Small intestine (tissue), 7 donors: Measurements from ENCODE around the gene GOSR1. TPM values are rescaled to one million over a fixed set of nuclear protein-coding genes. Genes with fewer than 3 reads are reported as not detected.
"Not testable (repeated sequence)": the region's sequence is repeated elsewhere in the genome, so short reads cannot be mapped to it uniquely, and the experiment has no call there.

ENCODE experiments used
- DNase-seq, 2 donors: peaks; one replicate each; pipeline versions ENCODE4 v3.0.0 to v3.0.0-alpha.2; 2013
- FAIRE-seq: peaks from 2 replicates; lab custom pipeline; 2012; peaks lifted over from hg19 to GRCh38; lab: Jason Lieb, UNC
- H3K27ac ChIP-seq, 3 donors: one replicate each; pipeline ENCODE4 v1.5.1; 2013; ENCODE audit warnings: low read length in 2 of 3, mild to moderate bottlenecking in 2 of 3, control low read depth in 1 of 3, inconsistent platforms in 1 of 3, low read depth in 1 of 3, moderate library complexity in 1 of 3
- H3K27me3 ChIP-seq, 3 donors: one replicate each; pipeline ENCODE4 v1.6.1; 2013; ENCODE audit warnings: low read length in 3 of 3, inconsistent platforms in 1 of 3; ENCODE audit not compliant: control insufficient read depth in 3 of 3, insufficient read depth in 3 of 3
- H3K36me3 ChIP-seq, 3 donors: one replicate each; pipeline ENCODE4 v1.6.1; 2013; ENCODE audit warnings: low read length in 3 of 3, inconsistent platforms in 1 of 3, low read depth in 1 of 3, mild to moderate bottlenecking in 1 of 3, moderate library complexity in 1 of 3; ENCODE audit not compliant: control insufficient read depth in 3 of 3, insufficient read depth in 2 of 3
- H3K4me1 ChIP-seq, 3 donors: one replicate each; pipeline ENCODE4 v1.6.1; 2013; ENCODE audit warnings: low read length in 2 of 3, inconsistent platforms in 1 of 3, low read depth in 1 of 3, mild to moderate bottlenecking in 1 of 3, moderate library complexity in 1 of 3; ENCODE audit not compliant: control insufficient read depth in 3 of 3, insufficient read depth in 2 of 3
- H3K4me3 ChIP-seq, 3 donors: one replicate each; pipeline ENCODE4 v1.5.1; 2013; ENCODE audit warnings: low read length in 3 of 3, control low read depth in 1 of 3, inconsistent platforms in 1 of 3, low read depth in 1 of 3, mild to moderate bottlenecking in 1 of 3, moderate library complexity in 1 of 3
- H3K9me3 ChIP-seq, 2 donors: one replicate each; pipeline ENCODE4 v1.6.1; 2013; ENCODE audit warnings: low read depth in 1 of 2, low read length in 1 of 2; ENCODE audit not compliant: control insufficient read depth in 2 of 2, insufficient read depth in 1 of 2
- WGBS, 3 donors: extraction: QIAGEN DNeasy Blood & Tissue Kit; methylation state at CpG; one replicate each; pipeline ENCODE4 v1.1.7; 2013; 5-methylcytosine and 5-hydroxymethylcytosine counted together
- polyA plus RNA-seq, 4 donors: library from polyadenylated mRNA; stranded (reverse) in 3 of 4; unstranded in 1 of 4; fragments of 200-250 nt in 3 of 4; fragments of 120-200 nt in 1 of 4; gene quantifications; one replicate each; pipeline versions ENCODE4 v1.2.1 to v1.2.3, GENCODE V29; 2013
- donor health status: healthy with polysubstance abuse.
- donor health status: control.
- donor health status: control.
- donor health status: Bipolar disorder and iron deficiency.
- donor health status: healthy.

The GOSR1 gene
- polyA plus RNA-seq, 4 donors, result 13.2 to 47.5 (median 18.6) TPM

GRCh38 chr17:30563905-30564390 lies 86.7 kb downstream of the GOSR1 start:
- H3K4me1 ChIP-seq, H3K4me3 ChIP-seq, H3K36me3 ChIP-seq, DNase-seq, H3K9me3 ChIP-seq, H3K27me3 ChIP-seq, H3K27ac ChIP-seq, FAIRE-seq: not testable (repeated sequence)
- WGBS, 3 donors, result 64 to 74% (median 67%) methylated on average over 6 to 7 of the region's 7 CpGs

DNA sequence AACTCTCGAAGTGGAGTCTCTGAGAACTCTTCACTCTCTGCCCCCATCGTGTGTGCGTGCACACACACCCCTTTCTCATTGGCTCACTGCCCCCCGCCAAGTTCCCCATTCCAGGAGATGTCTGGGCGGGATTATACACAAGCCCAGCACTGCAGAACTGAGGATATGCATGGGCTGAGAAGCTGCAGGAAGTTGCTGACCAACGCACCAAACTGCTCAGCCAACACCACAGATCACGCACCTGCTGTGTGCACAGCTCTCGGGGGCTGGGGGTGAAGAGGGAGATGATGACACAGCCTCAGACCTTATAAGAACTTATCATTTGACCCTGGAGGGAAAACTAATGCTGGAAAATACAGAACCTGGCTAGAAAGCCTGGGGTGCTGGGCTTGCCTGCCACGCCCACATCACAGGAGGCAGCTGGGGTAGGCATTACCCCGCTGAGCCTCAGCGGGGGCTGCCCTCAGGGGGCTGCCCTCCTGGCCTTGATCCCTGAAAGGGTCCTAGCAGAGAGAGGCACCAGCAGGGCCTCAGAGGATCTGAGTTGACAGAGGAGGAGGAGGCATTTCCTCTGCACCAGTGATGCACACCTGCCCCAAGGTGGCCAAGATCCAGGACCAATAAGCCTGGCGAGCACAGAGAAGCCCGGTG lies 87.3 kb downstream of the GOSR1 start:
- H3K36me3 ChIP-seq, H3K27me3 ChIP-seq, H3K4me1 ChIP-seq, DNase-seq, FAIRE-seq, H3K4me3 ChIP-seq, H3K27ac ChIP-seq, H3K9me3 ChIP-seq: not testable (repeated sequence)
- WGBS, 3 donors, result 34 to 46% (median 38%) methylated on average over 13 of the region's 13 CpGs

- Histone ChIP-seq H3K27me3 (peaks cover 0 to 2% (median 0%) of the 10 kb centered on the region in 3 donors), H3K9me3 (peaks cover 0 to 5% of the 10 kb centered on the region in 2 donors), H3K27ac (no peak overlapping the region), H3K36me3 (no peaks in the 10 kb centered on the region), H3K4me1 (no peaks in the 10 kb centered on the region), H3K4me3 (no peak overlapping the region)
- DNase-seq, result no peak
- FAIRE-seq, result no peak
- WGBS, 3 donors, result 38 to 60% (median 52%) methylated on average over 9 of the region's 9 CpGs
Observed at GRCh38 chr17:30565073-30565935, 88.1 kb downstream of the GOSR1 start.

GRCh38 chr17:30566104-30566503 lies 88.9 kb downstream of the GOSR1 start:
- not testable (repeated sequence) for H3K27ac ChIP-seq, H3K27me3 ChIP-seq, FAIRE-seq, H3K36me3 ChIP-seq, H3K9me3 ChIP-seq, H3K4me1 ChIP-seq, H3K4me3 ChIP-seq, DNase-seq
- 58 to 62% (median 60%) methylated on average over 4 of the region's 4 CpGs for WGBS, 3 donors

DNA sequence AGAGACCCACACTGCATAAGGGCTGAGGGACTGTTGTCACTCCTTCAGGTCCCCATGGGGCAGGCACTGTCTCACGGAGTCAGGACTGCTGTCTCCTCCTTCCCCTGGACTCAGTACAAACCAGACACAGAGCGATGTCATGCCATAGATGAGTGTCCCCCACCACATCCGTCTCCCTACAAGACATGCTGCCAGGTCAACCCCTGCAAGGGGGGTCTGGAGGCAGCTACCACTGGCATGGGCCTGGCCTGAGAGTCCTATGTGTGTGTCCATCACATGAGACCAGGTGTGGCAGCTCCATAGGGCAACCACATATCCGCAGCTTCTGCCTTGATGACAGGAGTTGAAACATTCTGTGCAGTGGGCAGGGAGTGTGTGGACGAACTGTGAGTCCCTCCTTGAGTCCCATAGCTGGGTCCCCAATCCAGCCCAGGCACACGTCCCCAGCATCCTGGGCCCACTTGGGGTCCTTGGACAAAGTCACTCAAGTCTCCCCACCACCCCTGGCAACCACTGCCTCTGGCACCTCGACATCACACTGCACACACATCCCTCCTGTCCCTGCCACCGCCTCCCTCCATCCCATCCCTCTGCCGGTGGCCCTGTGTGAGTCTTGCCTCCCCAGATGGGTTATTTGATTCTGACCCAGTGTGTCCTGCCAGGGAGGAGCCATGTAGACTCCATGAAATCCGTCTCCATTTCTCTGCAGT lies 89.5 kb downstream of the GOSR1 start:
- DNase-seq, FAIRE-seq, H3K27ac ChIP-seq, H3K9me3 ChIP-seq, H3K4me1 ChIP-seq, H3K27me3 ChIP-seq, H3K36me3 ChIP-seq, H3K4me3 ChIP-seq: not testable (repeated sequence)
- whole genome bisulfite sequencing, 3 donors, result 71 to 75% (median 74%) methylated on average over 9 to 10 of the region's 10 CpGs

DNA sequence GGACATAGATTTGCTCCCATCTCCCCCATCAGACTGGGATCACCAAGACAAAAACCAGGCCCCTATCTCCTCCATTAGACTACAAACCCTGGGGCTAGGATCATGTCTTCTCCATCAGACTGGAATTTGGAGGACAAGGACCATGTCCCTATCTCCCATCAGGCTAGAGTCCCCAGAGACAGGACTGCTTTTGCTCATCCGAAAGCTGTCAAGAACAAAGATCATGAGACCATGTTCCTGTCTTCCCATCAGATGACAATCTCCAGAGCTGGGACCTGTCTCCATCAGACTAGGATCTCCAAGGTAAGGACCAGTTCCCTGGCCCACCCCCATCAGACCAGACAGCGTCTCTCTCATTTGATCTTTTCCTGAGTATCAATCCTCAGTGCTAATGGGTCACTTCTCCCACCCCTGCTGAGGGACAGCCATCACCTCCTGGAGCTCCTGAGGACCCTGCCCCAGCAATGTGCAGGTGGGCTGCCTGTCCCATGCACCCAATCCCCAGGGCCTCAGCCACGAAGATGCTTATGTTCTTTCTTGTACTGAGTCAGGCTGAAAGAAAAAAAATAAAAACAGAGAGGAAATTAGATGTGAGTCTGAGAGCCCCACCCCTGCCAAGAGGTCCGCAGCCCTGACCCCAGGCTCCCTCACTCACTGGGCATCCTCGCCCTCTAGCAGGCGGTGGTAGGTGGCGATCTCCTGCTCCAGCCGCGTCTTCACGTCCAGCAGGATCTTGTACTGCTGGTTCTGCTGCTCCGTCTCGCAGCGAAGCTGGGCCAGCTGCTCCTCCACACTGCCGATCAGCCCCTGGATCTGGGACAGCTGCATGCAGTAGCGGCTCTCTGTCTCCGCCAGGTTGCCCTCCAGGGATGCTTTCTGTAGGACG lies 90.3 kb downstream of the GOSR1 start:
- 76 to 83% (median 83%) methylated on average over 17 of the region's 17 CpGs for WGBS, 3 donors
- FAIRE-seq, result no peak
- Histone ChIP-seq H3K36me3 (no peaks in the 10 kb centered on the region), H3K27me3 (peaks cover 0 to 2% (median 0%) of the 10 kb centered on the region in 3 donors), H3K9me3 (peaks cover 0 to 5% of the 10 kb centered on the region in 2 donors), H3K4me3 (no peak overlapping the region), H3K27ac (no peak overlapping the region), H3K4me1 (no peaks in the 10 kb centered on the region)
- no peak for DNase-seq

- no peaks in the 10 kb centered on the region for H3K4me1 ChIP-seq
- H3K4me3 ChIP-seq, result no peak overlapping the region
- FAIRE-seq (no peak), DNase-seq (no peak)
- peaks cover 0 to 3% of the 10 kb centered on the region in 2 donors for H3K9me3 ChIP-seq
- no peak overlapping the region for H3K27ac ChIP-seq
- H3K36me3 ChIP-seq, result no peaks in the 10 kb centered on the region
- WGBS, 3 donors, result 79 to 84% (median 83%) methylated on average over 8 of the region's 8 CpGs
- peaks cover 0 to 2% (median 0%) of the 10 kb centered on the region in 3 donors for H3K27me3 ChIP-seq
Observed at GRCh38 chr17:30568117-30568430, 90.9 kb downstream of the GOSR1 start.
